ENCODE measurements around the gene BRF1.
A peak's percentile ranks its signal among the peaks of the same experiment; 100 is the strongest.
"Not testable (repeated sequence)": the region's sequence is repeated elsewhere in the genome, so short reads cannot be mapped to it uniquely, and the experiment has no call there.

The BRF1 gene

GRCh38 chr14:105300542-105301102, at the start of gene BRF1:
Gene BRF1, minus strand, starts transcription at chr14:105301001. Its CDS starts 372 bp downstream, at chr14:105300629.
- peak; percentile 96 for DNase-seq

GRCh38 chr14:105349992-105350391, 49.2 kb upstream of the BRF1 start:
- DNase-seq = no peak

- DNase-seq = no peak
Measured at GRCh38 chr14:105348945-105349699, 48.3 kb upstream of the BRF1 start.

- DNase-seq = no peak
Measured at GRCh38 chr14:105348169-105348944, 47.6 kb upstream of the BRF1 start.

GRCh38 chr14:105347587-105347968, 46.8 kb upstream of the BRF1 start:
- no peak for DNase-seq

GRCh38 chr14:105346876-105347586, 46.2 kb upstream of the BRF1 start:
- DNase-seq = no peak

- no peak for DNase-seq
Measured at GRCh38 chr14:105346200-105346533, 45.4 kb upstream of the BRF1 start.

GRCh38 chr14:105343194-105343593, 42.4 kb upstream of the BRF1 start:
- no peak for DNase-seq

- no peak for DNase-seq
Measured at GRCh38 chr14:105340821-105341733, 40.3 kb upstream of the BRF1 start.

GRCh38 chr14:105337966-105338741, 37.4 kb upstream of the BRF1 start:
- no peak for DNase-seq

- no peak for DNase-seq
Measured at GRCh38 chr14:105337433-105337832, 36.6 kb upstream of the BRF1 start.

- no peak for DNase-seq
Measured at GRCh38 chr14:105336477-105337287, 35.9 kb upstream of the BRF1 start.

GRCh38 chr14:105335735-105336476, 35.1 kb upstream of the BRF1 start:
- no peak for DNase-seq

- not testable (repeated sequence) for DNase-seq
Measured at GRCh38 chr14:105335231-105335542, 34.4 kb upstream of the BRF1 start.

GRCh38 chr14:105334383-105335230, 33.8 kb upstream of the BRF1 start:
- no peak for DNase-seq

GRCh38 chr14:105333613-105334364, 33.0 kb upstream of the BRF1 start:
- no peak for DNase-seq

- DNase-seq = no peak
Measured at GRCh38 chr14:105333020-105333490, 32.3 kb upstream of the BRF1 start.

GRCh38 chr14:105332350-105332874, 31.6 kb upstream of the BRF1 start:
- no peak for DNase-seq
